NCI-H2171 treated with DMSO at 0.1 percent for 48 hours (cell line): ENCODE results near the gene MMP13.
"Not testable (repeated sequence)": the region's sequence is repeated elsewhere in the genome, so short reads cannot be mapped to it uniquely, and the experiment has no call there.

Experiments used
- DNase-seq: peaks from one replicate; lab custom pipeline; 2025; lab: John Stamatoyannopoulos, UW

MMP13 gene

GRCh38 chr11:102955624-102956023 is at the start of gene MMP13:
TSS of gene MMP13 (minus strand) at chr11:102955732. CDS start at chr11:102955705, 27 bp downstream.
- DNase-seq, result no peak

DNA sequence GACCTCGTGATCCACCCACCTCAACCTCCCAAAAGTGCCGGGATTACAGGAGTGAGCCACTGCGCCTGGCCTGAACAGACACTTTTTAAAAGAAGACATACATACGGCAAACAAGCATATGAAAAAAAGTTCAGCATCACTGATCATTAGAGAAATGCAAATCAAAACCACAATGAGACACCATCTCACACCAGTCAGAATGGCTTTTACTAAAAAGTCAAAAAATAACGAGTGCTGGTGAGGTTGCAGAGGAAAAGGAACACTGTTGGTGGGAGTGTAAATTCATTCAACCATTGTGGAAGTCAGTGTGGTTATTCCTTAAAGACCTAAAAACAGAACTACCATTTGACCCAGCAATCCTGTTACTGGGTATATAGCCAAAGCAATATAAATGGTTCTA is 48.7 kb upstream of the MMP13 start:
- not testable (repeated sequence) for DNase-seq

- DNase-seq, result no peak
Observed at GRCh38 chr11:102994105-102994504, 38.6 kb upstream of the MMP13 start.

DNA sequence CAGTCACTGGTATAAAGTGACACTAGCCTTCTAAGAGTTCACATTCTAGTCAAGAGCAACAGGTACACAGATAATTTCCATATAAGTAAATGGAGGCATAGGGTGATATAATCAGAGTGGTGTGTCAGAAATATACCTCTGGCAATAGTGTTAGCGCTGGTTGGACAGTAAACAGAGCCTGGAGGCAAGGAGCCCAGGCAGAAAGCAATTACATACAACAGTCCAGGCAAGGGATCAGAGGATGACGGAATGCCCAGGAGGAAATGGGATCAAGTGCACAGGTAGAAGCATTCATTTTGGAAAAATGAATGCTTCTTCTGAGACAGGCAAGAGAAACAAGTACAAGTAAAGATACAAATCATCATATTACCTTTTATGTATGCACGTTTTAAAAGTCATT is 36.2 kb upstream of the MMP13 start:
- no peak for DNase-seq

DNA sequence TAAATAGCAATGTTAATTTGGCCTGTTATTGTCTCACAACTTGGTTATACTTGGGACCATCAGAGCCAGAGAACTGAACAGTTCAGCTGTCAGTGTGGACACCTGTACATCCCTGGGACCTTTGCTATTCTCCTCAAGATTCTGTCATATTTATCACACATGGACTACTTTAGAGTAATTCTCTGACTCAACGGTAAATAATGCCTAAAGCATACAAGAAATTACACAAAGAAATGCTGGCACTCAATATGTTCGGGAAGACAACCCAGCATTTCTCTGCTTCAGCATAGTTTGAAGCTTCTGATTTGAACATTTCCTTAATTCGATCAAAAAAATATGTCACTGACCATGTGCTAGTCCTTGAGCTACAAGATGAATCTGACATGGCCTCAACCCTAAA is 34.6 kb upstream of the MMP13 start:
- no peak for DNase-seq

GRCh38 chr11:102989379-102990047 is 34.0 kb upstream of the MMP13 start:
- no peak for DNase-seq

DNA sequence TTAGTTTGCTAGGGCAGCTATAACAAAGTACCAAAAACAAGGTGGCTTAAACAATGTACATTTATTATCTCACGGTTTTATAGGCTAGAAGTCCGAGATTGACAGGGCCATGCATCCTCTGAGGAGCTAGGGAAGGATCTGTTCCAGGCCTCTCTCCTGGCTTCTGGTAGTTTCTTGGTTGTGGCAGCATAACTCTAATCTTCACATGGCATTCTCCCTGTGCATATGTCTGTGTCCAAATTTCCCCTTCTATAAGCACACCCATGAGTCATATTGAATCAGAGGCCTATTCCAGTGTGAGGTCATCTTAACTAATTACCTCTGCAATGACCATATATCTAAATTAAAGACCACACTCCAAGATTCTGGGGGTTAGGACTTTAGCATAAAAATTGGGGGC is 31.3 kb upstream of the MMP13 start:
- DNase-seq, result no peak

- no peak for DNase-seq
Observed at GRCh38 chr11:102985850-102986249, 30.3 kb upstream of the MMP13 start.

GRCh38 chr11:102983486-102983885 is 28.0 kb upstream of the MMP13 start:
- DNase-seq, result no peak

DNA sequence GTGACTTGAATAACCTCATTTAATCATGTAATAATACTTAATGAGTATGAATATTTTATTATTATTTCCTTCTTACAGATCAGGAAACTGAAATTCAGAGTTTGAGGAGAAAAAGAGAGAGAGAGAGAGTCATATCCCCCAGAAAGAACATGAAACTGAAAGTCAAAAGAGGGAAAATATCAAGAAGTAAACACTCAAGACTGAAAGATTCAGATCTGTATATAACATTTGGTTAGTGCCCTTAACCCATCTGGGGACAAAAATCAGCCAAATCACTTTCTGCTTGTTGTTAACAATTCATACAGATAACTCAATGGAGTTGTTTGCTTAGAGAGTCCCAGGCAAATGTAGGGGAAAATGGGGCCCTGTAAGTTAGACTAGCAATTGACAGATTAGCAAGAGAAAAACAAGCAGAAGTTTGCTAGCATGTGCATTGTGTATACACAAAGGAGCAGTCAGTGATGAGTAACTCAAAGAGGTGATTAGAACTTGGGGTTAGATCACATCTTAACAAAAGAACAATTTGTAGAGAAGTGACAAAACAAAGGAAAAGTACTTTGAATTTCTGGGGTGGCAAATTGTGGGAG is 25.9 kb upstream of the MMP13 start:
- DNase-seq, result no peak

DNA sequence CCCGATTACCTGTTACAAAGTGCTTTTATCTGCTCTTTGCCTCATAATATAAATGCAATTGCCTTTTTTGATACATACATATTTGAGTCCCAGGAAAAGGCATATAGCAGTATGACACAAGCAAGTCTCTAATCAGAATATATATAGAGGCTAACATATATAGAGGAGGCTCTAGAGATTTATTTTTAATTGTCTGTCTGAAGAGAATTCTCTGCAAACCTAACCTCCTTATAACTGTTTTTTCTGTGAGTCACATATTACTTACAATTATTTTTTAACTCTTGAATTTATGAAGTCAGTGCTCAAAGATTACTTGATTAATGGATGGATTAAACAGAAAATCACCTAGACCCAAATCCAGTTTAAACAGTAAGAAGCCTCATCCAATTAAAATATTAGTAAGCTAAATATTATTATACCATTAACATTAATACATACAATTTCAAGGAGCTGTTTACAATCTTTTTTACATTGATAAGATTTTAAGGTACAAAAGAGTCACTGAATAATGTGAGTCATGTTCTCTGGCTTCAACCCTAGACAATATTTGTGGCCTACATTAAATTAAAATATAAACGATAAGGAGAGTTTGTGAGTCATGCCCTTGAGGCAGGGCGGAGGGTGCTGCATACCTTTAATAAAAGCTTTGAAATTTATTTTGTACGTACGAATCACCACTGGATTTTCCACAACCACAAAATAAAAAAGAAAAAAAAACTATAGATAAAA is 19.2 kb upstream of the MMP13 start:
- DNase-seq, result no peak

GRCh38 chr11:102973698-102974097 is 18.2 kb upstream of the MMP13 start:
- not testable (repeated sequence) for DNase-seq

DNA sequence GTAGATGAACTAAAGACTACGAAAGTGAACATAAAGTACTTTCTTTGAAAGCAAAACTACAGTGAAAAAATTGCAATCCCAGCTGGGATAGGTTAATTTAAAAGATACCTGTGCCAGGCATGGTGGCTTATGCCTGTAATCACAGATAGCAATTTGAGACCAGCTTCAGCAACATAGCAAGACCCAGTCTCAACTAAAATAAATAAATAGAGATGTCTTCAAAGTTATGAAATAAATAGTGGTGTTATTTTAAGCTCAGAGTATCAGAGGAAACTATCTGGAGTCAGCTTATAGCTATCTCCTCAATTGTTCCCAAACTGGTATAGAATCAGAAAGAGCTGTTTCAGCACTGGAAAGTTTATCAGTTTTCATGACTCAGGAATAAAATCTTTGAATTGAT is 17.3 kb upstream of the MMP13 start:
- no peak for DNase-seq

- no peak for DNase-seq
Observed at GRCh38 chr11:102971766-102972165, 16.2 kb upstream of the MMP13 start.

DNA sequence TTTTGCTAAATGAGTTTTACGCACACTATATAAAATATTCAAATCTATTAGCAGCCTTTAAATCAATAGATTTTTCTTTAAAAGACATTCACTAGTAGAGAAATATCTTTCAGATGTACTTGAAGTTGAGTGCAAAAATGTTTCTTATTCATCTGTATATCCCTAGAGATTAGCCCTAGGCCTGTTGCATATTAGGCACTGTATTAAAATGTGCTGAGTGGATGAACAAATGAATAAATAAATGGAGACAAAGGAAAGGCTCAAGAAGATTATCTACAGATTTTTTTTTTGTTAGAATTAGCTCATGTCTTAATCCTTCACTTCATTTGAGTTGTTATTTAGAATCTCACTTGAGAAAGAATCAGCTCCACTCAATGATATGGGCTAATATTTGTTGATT is 12.0 kb upstream of the MMP13 start:
- DNase-seq, result no peak

DNA sequence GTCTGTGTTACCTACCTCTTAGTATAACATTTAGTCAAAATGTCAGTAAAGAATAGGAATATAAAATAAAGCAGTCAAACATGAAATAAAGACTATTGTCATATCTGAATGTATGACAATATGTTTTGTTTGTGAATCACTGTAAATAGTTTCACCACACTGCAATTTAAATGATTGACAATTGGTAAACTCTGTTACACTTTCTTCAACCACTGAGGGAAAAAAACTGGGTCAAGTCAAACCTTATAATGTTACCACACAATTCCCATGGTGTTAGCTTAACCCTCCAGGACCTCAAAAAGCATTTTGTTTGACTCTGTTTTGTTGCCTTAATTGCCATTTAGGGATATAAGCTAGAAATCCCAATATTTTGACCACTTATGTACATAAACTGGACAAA is 10.5 kb upstream of the MMP13 start:
- no peak for DNase-seq

GRCh38 chr11:102964867-102965266 is 9.3 kb upstream of the MMP13 start:
- no peak for DNase-seq

DNA sequence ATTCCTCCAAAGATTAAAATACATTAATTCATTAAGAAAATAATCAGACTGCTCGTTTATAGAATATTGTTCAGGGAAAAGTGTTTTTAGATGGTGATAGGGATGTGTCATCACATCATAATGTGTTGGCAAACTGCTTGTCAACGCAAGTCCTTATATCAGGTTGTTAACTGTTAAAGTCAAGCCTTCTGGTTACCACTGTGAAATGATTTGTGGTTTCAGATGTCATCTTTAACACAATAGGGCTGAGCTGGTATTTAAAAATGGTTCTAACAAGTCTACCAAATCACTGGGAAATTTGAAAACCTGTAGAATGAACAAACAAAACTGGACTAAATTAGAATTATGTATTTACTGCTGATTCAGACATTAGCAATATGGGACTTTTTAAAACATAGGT is 2.4 kb upstream of the MMP13 start:
- no peak for DNase-seq

DNA sequence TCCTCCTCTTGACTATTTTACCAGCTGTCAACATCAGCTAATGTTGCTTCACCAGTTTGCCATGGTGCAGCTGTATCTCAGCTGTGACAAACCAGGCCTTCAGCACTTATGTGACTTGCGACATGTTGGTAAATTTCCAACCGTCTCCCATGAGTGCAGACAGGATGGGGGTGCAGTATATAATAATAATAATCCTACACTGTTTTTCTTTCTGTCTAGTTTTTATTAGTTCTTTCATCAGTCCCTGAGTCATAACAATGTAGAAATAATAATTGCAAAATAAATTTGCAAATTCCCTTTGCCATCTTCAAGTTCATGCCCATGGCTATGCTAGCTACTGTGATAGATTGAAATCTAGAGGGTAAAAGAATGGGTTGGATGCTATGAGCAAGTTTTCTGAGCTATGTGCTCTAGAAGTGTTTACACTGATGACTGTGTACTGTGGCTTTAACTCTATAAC is 4.9 kb downstream of the MMP13 start:
- no peak for DNase-seq

- no peak for DNase-seq
Observed at GRCh38 chr11:102946237-102946636, 9.3 kb downstream of the MMP13 start.

DNA sequence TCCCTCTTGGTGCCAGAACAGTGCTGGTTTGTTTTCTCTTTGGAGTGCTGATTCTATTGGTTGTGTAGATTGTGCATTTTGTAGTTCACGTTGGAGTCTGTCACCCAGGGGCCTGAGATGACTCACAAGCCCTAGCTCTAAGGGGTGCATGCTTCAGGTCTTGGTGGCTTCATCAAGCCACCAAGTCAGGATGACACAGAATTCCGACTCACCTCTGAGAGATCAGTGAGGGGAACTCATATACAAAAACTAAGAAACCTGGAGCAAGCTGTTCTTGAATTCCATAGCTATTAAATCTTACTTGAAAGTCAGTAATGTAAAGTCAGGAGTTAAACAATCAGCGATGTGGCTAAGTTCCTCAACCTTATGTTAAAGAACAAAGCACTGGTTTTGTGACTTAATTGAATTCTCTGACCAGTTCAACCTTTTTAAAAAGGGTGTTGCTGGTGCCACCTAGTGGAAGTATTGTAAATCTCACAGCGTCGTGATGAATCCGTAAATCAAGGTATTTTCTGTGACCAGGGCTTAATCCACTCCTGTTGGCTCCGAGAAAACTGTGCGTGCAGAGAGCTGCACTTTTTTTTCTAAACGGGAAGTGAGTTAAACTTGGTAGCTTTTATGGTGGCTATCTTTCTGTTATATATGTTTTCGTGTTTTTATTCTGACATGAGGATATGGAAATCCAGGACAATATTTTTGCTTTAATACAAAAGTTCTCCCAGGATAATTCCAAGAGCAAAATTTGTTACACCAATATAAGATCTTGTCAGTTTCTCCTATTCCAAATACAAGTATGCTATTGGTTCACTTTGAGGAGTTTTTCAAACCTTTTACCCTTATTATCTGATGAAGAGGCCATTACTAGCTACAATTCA is 14.6 kb downstream of the MMP13 start:
- DNase-seq, result peak; percentile 11

DNA sequence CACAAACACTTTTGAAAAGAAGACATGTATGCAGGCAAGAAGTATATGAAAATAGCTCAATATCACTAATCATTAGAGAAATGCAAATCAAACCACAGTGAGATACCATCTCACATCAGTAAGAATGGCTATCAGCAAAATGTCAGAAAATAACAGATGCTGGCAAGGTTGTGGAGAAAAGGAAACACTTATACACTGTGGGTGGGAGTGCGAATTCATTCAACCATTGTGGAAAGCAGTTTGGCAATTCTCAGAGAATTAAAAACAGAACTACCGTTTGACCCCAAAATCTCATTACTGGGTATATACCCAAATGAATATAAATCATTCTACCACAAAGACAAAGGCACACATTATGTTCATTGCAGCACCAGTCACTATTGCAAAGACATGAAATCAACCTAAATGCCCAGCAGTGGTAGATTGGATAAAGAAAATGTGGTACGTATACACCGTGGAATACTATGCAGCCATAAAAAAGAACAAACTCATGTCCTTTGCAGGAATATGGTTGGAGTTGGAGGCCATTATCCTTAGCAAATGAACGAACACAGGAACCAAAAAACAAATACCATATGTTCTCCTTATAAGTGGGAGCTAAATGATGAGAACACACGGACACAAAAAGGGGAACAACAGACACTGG is 18.5 kb downstream of the MMP13 start:
- no peak for DNase-seq
